IMR-90 (cell line): Measurements from ENCODE around the gene ZNF862. TPM values are rescaled to one million over a fixed set of nuclear protein-coding genes. Genes with fewer than 3 reads are reported as not detected.

Experiments used
- ATAC-seq: fragments of 200-7000 bp; cut with Tn5 transposase; 2 replicates; pipeline ENCODE4 v1.9.1; 2020; ENCODE audit warnings: low read depth, mild to moderate bottlenecking, moderate library complexity
- BruUV-seq: library from RNA; stranded (reverse); fragments of 400-500 nt; replicated peaks from 2 replicates; lab custom pipeline; 2021; lab: Mats Ljungman, UMichigan
- CTCF ChIA-PET: fragments of 300-600 bp; formaldehyde crosslinking; extraction: SDS; loops from one replicate; lab custom pipeline; 2021; ENCODE audit warnings: antibody characterized with exemption; lab: Yijun Ruan, JAX
- POLR2A ChIA-PET: fragments of 300-600 bp; sonication (Branson Sonifier 250); formaldehyde crosslinking; loops from one replicate; lab custom pipeline; 2022; ENCODE audit warnings: antibody characterized with exemption; ENCODE audit not compliant: unreplicated experiment; lab: Charles Lee
- DNase-seq: peaks from one replicate; pipeline ENCODE4 v3.0.0; 2013
- H2AFZ ChIP-seq: replicated peaks from 2 replicates; pipeline ENCODE3; 2013; ENCODE audit warnings: low read length, mild to moderate bottlenecking; ENCODE audit not compliant: poor library complexity
- H2AK5ac ChIP-seq: 2 replicates; pipeline ENCODE4 v1.6.1; 2013; ENCODE audit warnings: low read depth, low read length, inconsistent platforms
- H2AK9ac ChIP-seq: replicated peaks from 2 replicates; pipeline ENCODE3; 2013; ENCODE audit warnings: mild to moderate bottlenecking, low read depth, low read length, moderate library complexity; ENCODE audit not compliant: poor library complexity
- H2BK120ac ChIP-seq: 2 replicates; pipeline ENCODE4 v1.6.1; 2013; ENCODE audit warnings: low read depth, low read length, inconsistent platforms
- H2BK15ac ChIP-seq: 3 replicates; pipeline ENCODE4 v1.6.1; 2013; ENCODE audit warnings: low read depth, low read length, inconsistent platforms
- H2BK20ac ChIP-seq: 2 replicates; pipeline ENCODE4 v1.6.1; 2013; ENCODE audit warnings: low read depth, mild to moderate bottlenecking, inconsistent platforms, low read length, moderate library complexity
- H2BK5ac ChIP-seq: 2 replicates; pipeline ENCODE4 v1.6.1; 2013; ENCODE audit warnings: mild to moderate bottlenecking, low read depth, low read length, inconsistent platforms; ENCODE audit not compliant: poor library complexity, severe bottlenecking
- H3K14ac ChIP-seq: replicated peaks from 2 replicates; pipeline ENCODE4 v1.6.1; 2013; ENCODE audit warnings: low read depth, low read length, inconsistent platforms
- H3K18ac ChIP-seq: 2 replicates; pipeline ENCODE4 v1.6.1; 2013; ENCODE audit warnings: low read depth, low read length, control low read depth
- H3K23ac ChIP-seq: 2 replicates; pipeline ENCODE4 v1.6.1; 2013; ENCODE audit warnings: low read depth, low read length, inconsistent platforms
- H3K27ac ChIP-seq: 2 replicates; pipeline ENCODE4 v1.5.1; 2013; ENCODE audit warnings: mild to moderate bottlenecking, control low read depth, low read length; ENCODE audit not compliant: insufficient read depth
- H3K27me3 ChIP-seq: 2 replicates; pipeline ENCODE4 v1.6.1; 2013; ENCODE audit warnings: low read length; ENCODE audit not compliant: control insufficient read depth, insufficient read depth
- H3K36me3 ChIP-seq: 2 replicates; pipeline ENCODE4 v1.6.1; 2013; ENCODE audit warnings: low read length, mixed read lengths; ENCODE audit not compliant: control insufficient read depth, insufficient read depth
- H3K4ac ChIP-seq: 2 replicates; pipeline ENCODE4 v1.6.1; 2013; ENCODE audit warnings: low read depth, low read length, inconsistent platforms
- H3K4me1 ChIP-seq: 2 replicates; pipeline ENCODE4 v1.6.1; 2013; ENCODE audit warnings: low read length, mixed read lengths; ENCODE audit not compliant: control insufficient read depth, insufficient read depth
- H3K4me2 ChIP-seq: 2 replicates; pipeline ENCODE4 v1.6.1; 2013; ENCODE audit warnings: low read depth, mild to moderate bottlenecking, control low read depth, low read length, moderate library complexity
- H3K4me3 ChIP-seq: 2 replicates; pipeline ENCODE4 v1.5.1; 2013; ENCODE audit warnings: low read depth, mild to moderate bottlenecking, control low read depth, low read length, moderate library complexity; ENCODE audit not compliant: insufficient read depth
- H3K56ac ChIP-seq: 2 replicates; pipeline ENCODE4 v1.6.1; 2013; ENCODE audit warnings: low read length, inconsistent platforms; ENCODE audit not compliant: insufficient read depth; ENCODE audit errors: extremely low read depth
- H3K79me1 ChIP-seq, 2 experiments: 2 replicates each; pipeline ENCODE4 v1.6.1; 2013; ENCODE audit warnings: low read length in 2 of 2, inconsistent platforms in 1 of 2, low read depth in 1 of 2
- H3K9ac ChIP-seq: 2 replicates; pipeline ENCODE4 v1.6.1; 2013; ENCODE audit warnings: low read depth, low read length, control low read depth
- H3K9me1 ChIP-seq: 2 replicates; pipeline ENCODE4 v1.6.1; 2013; ENCODE audit warnings: low read length, inconsistent platforms; ENCODE audit not compliant: insufficient read depth
- H3K9me3 ChIP-seq: 2 replicates; pipeline ENCODE4 v1.6.1; 2013; ENCODE audit warnings: low read length; ENCODE audit not compliant: control insufficient read depth, insufficient read depth
- H4K20me1 ChIP-seq: 2 replicates; pipeline ENCODE4 v1.6.1; 2013; ENCODE audit warnings: low read length, inconsistent platforms; ENCODE audit not compliant: insufficient read depth
- H4K5ac ChIP-seq: 2 replicates; pipeline ENCODE4 v1.6.1; 2013; ENCODE audit warnings: mild to moderate bottlenecking, low read depth, low read length, control low read depth
- H4K8ac ChIP-seq, 2 experiments: 2 replicates each; pipeline ENCODE4 v1.6.1; 2013; ENCODE audit warnings: low read depth in 2 of 2, low read length in 2 of 2, control low read depth in 1 of 2, inconsistent platforms in 1 of 2
- H4K91ac ChIP-seq: 2 replicates; pipeline ENCODE4 v1.6.1; 2013; ENCODE audit warnings: low read depth, low read length, inconsistent platforms; ENCODE audit not compliant: insufficient read depth
- BHLHE40 ChIP-seq: fragments of 150-350 bp; IDR thresholded peaks from 2 replicates; pipeline ENCODE4 v1.6.1; 2016; ENCODE audit warnings: mild to moderate bottlenecking, low read depth, low read length
- CEBPB ChIP-seq: IDR thresholded peaks from 2 replicates; pipeline ENCODE4 v1.6.1; 2012; ENCODE audit warnings: low read depth, low read length, improper control_type of control experiment
- CHD1 ChIP-seq: IDR thresholded peaks from 2 replicates; pipeline ENCODE4 v1.6.1; 2012; ENCODE audit warnings: low read depth, low read length, improper control_type of control experiment
- ELK1 ChIP-seq: fragments of 150-350 bp; IDR thresholded peaks from 2 replicates; pipeline ENCODE4 v1.6.1; 2016; ENCODE audit warnings: low read depth, mild to moderate bottlenecking, low read length, moderate library complexity, borderline replicate concordance
- FOS ChIP-seq: fragments of 150-350 bp; IDR thresholded peaks from 2 replicates; pipeline ENCODE4 v1.6.1; 2016; ENCODE audit warnings: low read depth, low read length
- MAFK ChIP-seq: IDR thresholded peaks from 2 replicates; pipeline ENCODE4 v1.6.1; 2012; ENCODE audit warnings: low read depth, low read length, improper control_type of control experiment
- MAZ ChIP-seq: IDR thresholded peaks from 2 replicates; pipeline ENCODE4 v1.6.1; 2012; ENCODE audit warnings: low read depth, mild to moderate bottlenecking, low read length, improper control_type of control experiment, moderate library complexity, borderline replicate concordance
- MXI1 ChIP-seq: IDR thresholded peaks from 2 replicates; pipeline ENCODE4 v1.6.1; 2012; ENCODE audit warnings: low read depth, mild to moderate bottlenecking, low read length, moderate library complexity, borderline replicate concordance
- NFE2L2 ChIP-seq: fragments of 150-350 bp; IDR thresholded peaks from 2 replicates; pipeline ENCODE4 v1.6.1; 2016; ENCODE audit warnings: low read depth, mild to moderate bottlenecking, low read length
- POLR2A ChIP-seq: IDR thresholded peaks from 2 replicates; pipeline ENCODE4 v1.6.1; 2012; ENCODE audit warnings: mild to moderate bottlenecking, low read depth, low read length
- RAD21 ChIP-seq: IDR thresholded peaks from 2 replicates; pipeline ENCODE4 v1.6.1; 2012; ENCODE audit warnings: low read length, improper control_type of control experiment
- RCOR1 ChIP-seq: IDR thresholded peaks from 2 replicates; pipeline ENCODE4 v1.6.1; 2012; ENCODE audit warnings: mild to moderate bottlenecking, low read length, improper control_type of control experiment; ENCODE audit not compliant: insufficient replicate concordance
- RFX5 ChIP-seq: IDR thresholded peaks from 2 replicates; pipeline ENCODE4 v1.8.0; 2012; ENCODE audit warnings: low read depth, mild to moderate bottlenecking, low read length, moderate library complexity
- SMC3 ChIP-seq: fragments of 150-350 bp; IDR thresholded peaks from 2 replicates; pipeline ENCODE4 v1.6.1; 2016; ENCODE audit warnings: low read depth, mild to moderate bottlenecking, antibody characterized with exemption, low read length, moderate library complexity
- WGBS, 2 experiments: methylation state at CpG; one replicate each; pipeline versions ENCODE4 v1.1.5 to v1.1.7; 2013; ENCODE audit warnings: missing lambda C conversion rate in 2 of 2; ENCODE audit not compliant: insufficient read length in 1 of 2; ENCODE audit errors: extremely low coverage in 2 of 2; 5-methylcytosine and 5-hydroxymethylcytosine counted together
- dilution Hi-C: fragments of 300-500 bp; cut with HindIII; formaldehyde crosslinking; loops from one replicate; pipeline ENCODE4 v1.14.3; 2018; ENCODE audit warnings: low sequenced_read_pairs; ENCODE audit not compliant: unreplicated experiment
- in situ Hi-C: fragments of 300-500 bp; cut with MboI; formaldehyde crosslinking; loops from 3 replicates; pipeline ENCODE4 v1.14.3; 2019; ENCODE audit warnings: low sequenced_read_pairs, inconsistent platforms, mixed read lengths
- intact Hi-C: fragments of 100-400 bp; cut with micrococcal nuclease; formaldehyde crosslinking; loops from 2 replicates; pipeline ENCODE4 v1.10.0; 2022
- polyA plus RNA-seq, 3 experiments: library from polyadenylated mRNA; depleted of rRNA; stranded (reverse); fragments of >200 nt; gene quantifications; 2 replicates each; pipeline ENCODE4 v1.2.3, GENCODE V29; 2012; ENCODE audit warnings: low replicate concordance in 1 of 3
- total RNA-seq: library from RNA; depleted of rRNA; stranded (reverse); fragments of >200 nt; gene quantifications from 2 replicates; pipeline ENCODE4 v1.2.3, GENCODE V29; 2012
- TF ChIP-seq, protein P1 (sequence below): fragments of 150-350 bp; IDR thresholded peaks from 2 replicates; pipeline ENCODE4 v1.6.1; 2017; ENCODE audit warnings: mild to moderate bottlenecking, antibody characterized with exemption, low read length, low read depth
- TF ChIP-seq, protein P2 (sequence below): conservative IDR thresholded peaks from 2 replicates; pipeline ENCODE4 v1.5.1; 2012; ENCODE audit warnings: mild to moderate bottlenecking, low read depth, low read length, improper control_type of control experiment

Gene ZNF862
- total and polyA plus RNA-seq, 2 of the 4 experiments (the other 2 are of a cell fraction) = 5.9 to 10.8 TPM

- in situ Hi-C loops = no loop called here
- CTCF ChIA-PET = no interaction called here
Measured at GRCh38 chr7:149846436-149847046, 8.4 kb downstream of the ZNF862 start.

More at GRCh38 chr7:149846436-149847046, 8.4 kb downstream of the ZNF862 start:
- no peaks in the 10 kb centered on the region; a peak in 2 of 4 replicates for H3K79me1 ChIP-seq
- no peak overlapping the region for H3K18ac ChIP-seq
- H3K4ac ChIP-seq = no peak overlapping the region
- no peak overlapping the region for H2BK15ac ChIP-seq
- DNase-seq (no peak), ATAC-seq (no peak)
- H3K4me1 ChIP-seq = no peaks in the 10 kb centered on the region
- H3K9me3 ChIP-seq = no peaks in the 10 kb centered on the region
- BruUV-seq = no TSS peak
- H2BK5ac ChIP-seq = no peak overlapping the region
- H3K4me3 ChIP-seq = no peak overlapping the region
- no peak overlapping the region for H2AK9ac ChIP-seq
- H4K20me1 ChIP-seq = no peaks in the 10 kb centered on the region
- peaks cover 13% of the 10 kb centered on the region for H3K36me3 ChIP-seq
- H3K27ac ChIP-seq = no peak overlapping the region
- no peak overlapping the region for H3K56ac ChIP-seq
- H3K9me1 ChIP-seq = no peaks in the 10 kb centered on the region; the same call in 1 of the 2 replicates
- no peak overlapping the region for H4K8ac ChIP-seq
- intact Hi-C loops (no loop called here), dilution Hi-C loops (no loop called here)
- H3K14ac ChIP-seq = no peak overlapping the region
- no peak overlapping the region for H2AK5ac ChIP-seq
- H3K27me3 ChIP-seq = no peaks in the 10 kb centered on the region
- TF ChIP-seq ELK1 = no peak
- TF ChIP-seq NFE2L2 = no peak
- no peak for TF ChIP-seq MAZ
- TF ChIP-seq, protein P1, sequence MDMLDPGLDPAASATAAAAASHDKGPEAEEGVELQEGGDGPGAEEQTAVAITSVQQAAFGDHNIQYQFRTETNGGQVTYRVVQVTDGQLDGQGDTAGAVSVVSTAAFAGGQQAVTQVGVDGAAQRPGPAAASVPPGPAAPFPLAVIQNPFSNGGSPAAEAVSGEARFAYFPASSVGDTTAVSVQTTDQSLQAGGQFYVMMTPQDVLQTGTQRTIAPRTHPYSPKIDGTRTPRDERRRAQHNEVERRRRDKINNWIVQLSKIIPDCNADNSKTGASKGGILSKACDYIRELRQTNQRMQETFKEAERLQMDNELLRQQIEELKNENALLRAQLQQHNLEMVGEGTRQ = no peak
- TF ChIP-seq SMC3 = no peak
- no peak for TF ChIP-seq RFX5
- TF ChIP-seq CEBPB = no peak
- TF ChIP-seq FOS = no peak
- no peak for TF ChIP-seq RCOR1
- no peak for TF ChIP-seq MXI1
- no peak for TF ChIP-seq BHLHE40
- TF ChIP-seq, protein P2, sequence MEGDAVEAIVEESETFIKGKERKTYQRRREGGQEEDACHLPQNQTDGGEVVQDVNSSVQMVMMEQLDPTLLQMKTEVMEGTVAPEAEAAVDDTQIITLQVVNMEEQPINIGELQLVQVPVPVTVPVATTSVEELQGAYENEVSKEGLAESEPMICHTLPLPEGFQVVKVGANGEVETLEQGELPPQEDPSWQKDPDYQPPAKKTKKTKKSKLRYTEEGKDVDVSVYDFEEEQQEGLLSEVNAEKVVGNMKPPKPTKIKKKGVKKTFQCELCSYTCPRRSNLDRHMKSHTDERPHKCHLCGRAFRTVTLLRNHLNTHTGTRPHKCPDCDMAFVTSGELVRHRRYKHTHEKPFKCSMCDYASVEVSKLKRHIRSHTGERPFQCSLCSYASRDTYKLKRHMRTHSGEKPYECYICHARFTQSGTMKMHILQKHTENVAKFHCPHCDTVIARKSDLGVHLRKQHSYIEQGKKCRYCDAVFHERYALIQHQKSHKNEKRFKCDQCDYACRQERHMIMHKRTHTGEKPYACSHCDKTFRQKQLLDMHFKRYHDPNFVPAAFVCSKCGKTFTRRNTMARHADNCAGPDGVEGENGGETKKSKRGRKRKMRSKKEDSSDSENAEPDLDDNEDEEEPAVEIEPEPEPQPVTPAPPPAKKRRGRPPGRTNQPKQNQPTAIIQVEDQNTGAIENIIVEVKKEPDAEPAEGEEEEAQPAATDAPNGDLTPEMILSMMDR = no peak
- no peak for TF ChIP-seq MAFK
- TF ChIP-seq CHD1 = no peak
- TF ChIP-seq POLR2A = no peak
- TF ChIP-seq RAD21 = no peak
- no peak overlapping the region for H4K5ac ChIP-seq
- H3K4me2 ChIP-seq = no peak overlapping the region
- H3K9ac ChIP-seq = no peak overlapping the region
- POLR2A ChIA-PET = no interaction called here
- WGBS, 2 experiments = 100% methylated on average over 1 of the region's 3 CpGs; no CpG with 5 or more reads in 1 of the 2 experiments
- no peak overlapping the region for H2AFZ ChIP-seq
- H2BK120ac ChIP-seq = no peak overlapping the region
- H2BK20ac ChIP-seq = no peak overlapping the region
- no peak overlapping the region for H3K23ac ChIP-seq
- no peak overlapping the region for H4K91ac ChIP-seq
